H1 (cell line): ENCODE measurements around the gene OSBPL2. TPM values are rescaled to one million over a fixed set of nuclear protein-coding genes. Genes with fewer than 3 reads are reported as not detected.

Source experiments
- BCL11A ChIP-seq, 2 experiments: IDR thresholded peaks; one replicate each; pipeline ENCODE4 v1.6.1; 2011; ENCODE audit warnings: low read depth in 2 of 2, low read length in 2 of 2, mild to moderate bottlenecking in 2 of 2
- CHD7 ChIP-seq: fragments of 300-600 bp; sonication (generic); IDR thresholded peaks from 2 replicates; pipeline ENCODE4 v1.7.1; 2012; ENCODE audit warnings: low read length, moderate library complexity, mild to moderate bottlenecking, inconsistent platforms; ENCODE audit not compliant: insufficient replicate concordance
- RBBP5 ChIP-seq: IDR thresholded peaks from 2 replicates; pipeline ENCODE4 v1.7.1; 2012; ENCODE audit warnings: low read depth, mild to moderate bottlenecking, inconsistent platforms, low read length, moderate library complexity, borderline replicate concordance
- RNF2 ChIP-seq: fragments of 200-900, 300-1000 bp; sonication (generic); IDR thresholded peaks from 2 replicates; pipeline ENCODE4 v1.7.1; 2016; ENCODE audit warnings: borderline replicate concordance, low read depth, mild to moderate bottlenecking, antibody characterized with exemption, low read length; ENCODE audit not compliant: poor library complexity, severe bottlenecking; ENCODE audit errors: missing control alignments
- polyA plus RNA-seq, 7 experiments: library from polyadenylated mRNA; depleted of rRNA in 3 of 7; stranded (reverse) in 5 of 7; unstranded in 2 of 7; fragments of >200 nt in 5 of 7; fragments of 200-250 nt in 2 of 7; gene quantifications; 1 replicate in 5 of 7; 2 replicates in 1 of 7; 4 replicates in 1 of 7; pipeline versions ENCODE4 v1.2.1 to v1.2.3, GENCODE V29; 2011 to 2013; ENCODE audit warnings: missing spikeins in 2 of 7, mixed read lengths in 2 of 7
- total RNA-seq: library from RNA; stranded (reverse); fragmentation: NEBNext Ultra II Directional; extraction: Animal tissue kit (Norgen Biotek cat#: 25700); gene quantifications from 2 replicates; pipeline ENCODE4 v1.2.1, GENCODE V29; 2021

Gene OSBPL2
- total and polyA plus RNA-seq, 2 of the 8 experiments (the other 6 are each of a cell fraction or from before 2014, with no cell fraction given): 11.7 to 42.4 TPM

- TF ChIP-seq CHD7: no peak
- TF ChIP-seq RBBP5: no peak
- TF ChIP-seq RNF2: no peak
- TF ChIP-seq BCL11A (IDR thresholded peaks at IDR 0.05; ENCODE audit: low read depth in 2 of 2, low read length in 2 of 2): no peak
These were observed 88.2 kb downstream of the OSBPL2 start (continued) for GRCh38 chr20:62326559-62326958.
